ENCODE results near the gene ZNF319.

GRCh38 chr16:58018803-58019202, 18.3 kb upstream of the ZNF319 start:
- TF ChIP-seq CTCF (IDR thresholded peaks at IDR 0.05; ENCODE audit: borderline replicate concordance, extremely low read depth, low read length, poor library complexity, severe bottlenecking) (peak; percentile 27), EZH2 (IDR thresholded peaks at IDR 0.05; ENCODE audit: borderline replicate concordance, low read depth, low read length, severe bottlenecking) (no peak)
